HG03196 (cell line): ENCODE data around the gene DCLRE1B.

Experiments
- ATAC-seq: cut with Tn5 transposase; IDR thresholded peaks from one replicate; pipeline ENCODE4 v1.9.1; 2021; ENCODE audit not compliant: unreplicated experiment

Gene DCLRE1B

GRCh38 chr1:113886417-113887401 lies 18.4 kb upstream of the DCLRE1B start:
- ATAC-seq = no peak

GRCh38 chr1:113887402-113888175 lies 17.5 kb upstream of the DCLRE1B start, which contains the start of gene BCL2L15:
BCL2L15 (minus strand) TSS chr1:113887581; CDS start chr1:113887375, 206 bp downstream.
- ATAC-seq = no peak

GRCh38 chr1:113890816-113891215 lies 14.3 kb upstream of the DCLRE1B start:
- no peak for ATAC-seq

GRCh38 chr1:113891631-113892220 lies 13.4 kb upstream of the DCLRE1B start:
- no peak for ATAC-seq

GRCh38 chr1:113893267-113893666 lies 11.9 kb upstream of the DCLRE1B start:
- ATAC-seq = no peak

- ATAC-seq = no peak
These were observed 10.0 kb upstream of the DCLRE1B start for GRCh38 chr1:113895098-113895497.

GRCh38 chr1:113895961-113896360 lies 9.2 kb upstream of the DCLRE1B start:
- ATAC-seq = no peak

GRCh38 chr1:113898241-113898814 lies 6.8 kb upstream of the DCLRE1B start:
- no peak for ATAC-seq

GRCh38 chr1:113899111-113899510 lies 6.0 kb upstream of the DCLRE1B start:
- ATAC-seq = no peak

GRCh38 chr1:113901191-113901590 lies 3.9 kb upstream of the DCLRE1B start:
- no peak for ATAC-seq

GRCh38 chr1:113903501-113904292 lies 1.4 kb upstream of the DCLRE1B start:
- no peak for ATAC-seq

- no peak for ATAC-seq
These were observed 843 bp upstream of the DCLRE1B start for GRCh38 chr1:113904293-113904673.

- ATAC-seq = peak; percentile 5
These were observed 322 bp downstream of the DCLRE1B start for GRCh38 chr1:113905435-113905861.

- ATAC-seq = no peak
These were observed 7.6 kb downstream of the DCLRE1B start for GRCh38 chr1:113912594-113913311.

- no peak for ATAC-seq
These were observed 8.2 kb downstream of the DCLRE1B start for GRCh38 chr1:113913312-113913668.

GRCh38 chr1:113913887-113914664 lies 8.9 kb downstream of the DCLRE1B start:
- ATAC-seq = no peak

- no peak for ATAC-seq
These were observed 11.8 kb downstream of the DCLRE1B start for GRCh38 chr1:113916974-113917373.

GRCh38 chr1:113917400-113918082 lies 12.4 kb downstream of the DCLRE1B start:
- ATAC-seq = no peak
